HepG2 (cell line): ENCODE data around the gene SLC13A3. TPM values are rescaled to one million over a fixed set of nuclear protein-coding genes. Genes with fewer than 3 reads are reported as not detected.
A peak's percentile ranks its signal among the peaks of the same experiment; 100 is the strongest.

ENCODE experiments used
- ARID2 ChIP-seq: sonication (generic); formaldehyde crosslinking; IDR thresholded peaks from 2 replicates; pipeline ENCODE4 v1.8.1; 2022; ENCODE audit warnings: mild to moderate bottlenecking, missing genetic modification reagents, borderline replicate concordance
- ASH2L ChIP-seq: fragments of 300-600, 200-600 bp; sonication (generic); IDR thresholded peaks from 2 replicates; pipeline ENCODE4 v1.7.0; 2017; ENCODE audit warnings: low read depth, mild to moderate bottlenecking, moderate library complexity, mixed read lengths, low read length; ENCODE audit not compliant: insufficient read length
- ATF3 ChIP-seq: sonication (generic); formaldehyde crosslinking; IDR thresholded peaks from 2 replicates; pipeline ENCODE4 v1.4.0; 2020; ENCODE audit warnings: missing genetic modification reagents
- CTCF ChIP-seq: sonication (generic); formaldehyde crosslinking; IDR thresholded peaks from 2 replicates; pipeline ENCODE4 v1.5.0; 2020; ENCODE audit warnings: mild to moderate bottlenecking, missing genetic modification reagents, moderate library complexity
- HDAC1 ChIP-seq: sonication (generic); formaldehyde crosslinking; IDR thresholded peaks from 2 replicates; pipeline ENCODE4 v1.5.1; 2020; ENCODE audit warnings: mild to moderate bottlenecking, missing genetic modification reagents
- HNF1A ChIP-seq, 2 experiments: sonication (generic) in 1 of 2; formaldehyde crosslinking in 1 of 2; IDR thresholded peaks; 2 replicates each; pipeline versions ENCODE4 v1.4.0 to v1.6.1; 2016 to 2020; ENCODE audit warnings: borderline replicate concordance in 1 of 2, low read depth in 1 of 2, mild to moderate bottlenecking in 1 of 2, missing genetic modification reagents in 1 of 2
- HNF1B ChIP-seq: sonication (generic); formaldehyde crosslinking; IDR thresholded peaks from 2 replicates; pipeline ENCODE4 v1.5.1; 2020; ENCODE audit warnings: mild to moderate bottlenecking, moderate library complexity, missing genetic modification reagents
- KDM3A ChIP-seq: IDR thresholded peaks from 2 replicates; pipeline ENCODE4 v1.6.1; 2018; ENCODE audit warnings: low read depth, missing compliant biosample characterization
- NFYB ChIP-seq: sonication (generic); formaldehyde crosslinking; IDR thresholded peaks from 2 replicates; pipeline ENCODE4 v1.4.0; 2020; ENCODE audit warnings: missing genetic modification reagents
- RAD21 ChIP-seq: fragments of 450-650 bp; formaldehyde crosslinking; IDR thresholded peaks from 2 replicates; pipeline ENCODE4 v1.5.0; 2020; ENCODE audit warnings: mild to moderate bottlenecking
- SIN3A ChIP-seq: IDR thresholded peaks from 2 replicates; pipeline ENCODE4 v1.6.1; 2011; ENCODE audit warnings: low read depth, mild to moderate bottlenecking, control low read depth, low read length, borderline replicate concordance
- SP140L ChIP-seq: sonication (generic); formaldehyde crosslinking; IDR thresholded peaks from 2 replicates; pipeline ENCODE4 v1.4.0; 2020; ENCODE audit warnings: missing genetic modification reagents, borderline replicate concordance
- TGIF2 ChIP-seq: IDR thresholded peaks from 2 replicates; pipeline ENCODE4 v1.6.1; 2016; ENCODE audit warnings: control low read depth, missing compliant biosample characterization
- ZNF598 ChIP-seq: sonication (generic); formaldehyde crosslinking; IDR thresholded peaks from 2 replicates; pipeline ENCODE4 v1.5.1; 2020; ENCODE audit warnings: mild to moderate bottlenecking, missing genetic modification reagents, borderline replicate concordance
- ZNF605 ChIP-seq: sonication (generic); formaldehyde crosslinking; IDR thresholded peaks from 2 replicates; pipeline ENCODE4 v1.8.0; 2022; ENCODE audit warnings: mild to moderate bottlenecking, missing genetic modification reagents
- polyA plus RNA-seq, 8 experiments: library from polyadenylated mRNA; depleted of rRNA in 3 of 8; stranded (reverse) in 7 of 8; unstranded in 1 of 8; fragments of >200 nt; fragmentation: Illumina TruSeq in 4 of 8; extraction: Trizol in 4 of 8; gene quantifications; 2 replicates each; pipeline versions ENCODE4 v1.2.1 to v1.2.3, GENCODE V29; 2011 to 2016; ENCODE audit warnings: low read depth in 4 of 8, missing spikeins in 1 of 8, mixed read lengths in 1 of 8; ENCODE audit not compliant: insufficient read depth in 1 of 8
- total RNA-seq, 5 experiments: library from RNA; depleted of rRNA; stranded (reverse); fragments of >200 nt; fragmentation: Illumina TruSeq; extraction: Trizol; gene quantifications; 2 replicates each; pipeline ENCODE4 v1.2.3, GENCODE V29; 2016; ENCODE audit warnings: low read depth in 1 of 5
- TF ChIP-seq, protein P1 (sequence below): IDR thresholded peaks from 2 replicates; pipeline ENCODE4 v1.6.1; 2016; ENCODE audit warnings: mild to moderate bottlenecking
- TF ChIP-seq, protein P2 (sequence below): sonication (generic); formaldehyde crosslinking; IDR thresholded peaks from 2 replicates; pipeline ENCODE4 v1.9.0; 2022; ENCODE audit warnings: missing genetic modification reagents, mild to moderate bottlenecking, borderline replicate concordance

The SLC13A3 gene
- total and polyA plus RNA-seq, 2 of the 13 experiments (the other 11 are each of a cell fraction or from before 2014, with no cell fraction given): 66.5 to 76.0 TPM

DNA sequence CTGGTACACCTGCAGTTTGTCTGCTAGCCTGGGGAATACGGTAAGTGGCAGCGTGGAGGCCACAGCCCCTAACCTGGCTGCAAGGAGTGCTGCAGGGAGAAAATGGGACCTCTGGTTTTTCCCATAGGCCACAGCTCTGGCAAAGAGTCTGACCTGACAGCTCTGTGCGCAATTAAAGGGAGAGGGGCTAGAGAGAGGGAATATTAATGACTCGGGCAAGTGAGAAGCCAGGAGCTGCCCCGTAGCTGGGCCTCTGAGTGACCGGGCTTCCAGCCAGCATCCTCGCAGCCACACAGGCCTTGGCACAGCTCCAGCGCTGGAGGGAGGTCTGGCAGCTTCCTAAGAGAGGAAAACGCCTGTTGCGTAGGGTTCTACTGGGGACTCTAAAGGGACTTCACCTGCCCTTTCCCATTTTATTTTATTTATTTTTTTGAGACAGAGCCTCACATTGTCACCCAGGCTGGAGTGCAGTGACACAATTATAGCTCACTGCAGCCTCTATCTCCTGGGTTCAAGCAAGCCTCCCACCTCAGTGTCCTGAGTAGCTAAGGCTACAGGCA, 82.6 kb downstream of the SLC13A3 start (continued):
- TF ChIP-seq HNF1B (CRISPR knock-in tag): peak; percentile 55; the same call in 1 of the 2 replicates
- TF ChIP-seq ZNF605 (CRISPR knock-in tag): peak; percentile 74; the same call in 1 of the 2 replicates
- peak; percentile 85; the same call in 1 of the 2 replicates for TF ChIP-seq ZNF598 (CRISPR knock-in tag)
- TF ChIP-seq RAD21 (CRISPR knock-in tag): peak; percentile 39
- TF ChIP-seq ARID2 (CRISPR knock-in tag): no peak
- TF ChIP-seq CTCF (CRISPR knock-in tag): peak; percentile 30; the same call in 1 of the 2 replicates
- no peak for TF ChIP-seq SIN3A
- peak; percentile 67 for TF ChIP-seq ASH2L
- TF ChIP-seq, protein P1, sequence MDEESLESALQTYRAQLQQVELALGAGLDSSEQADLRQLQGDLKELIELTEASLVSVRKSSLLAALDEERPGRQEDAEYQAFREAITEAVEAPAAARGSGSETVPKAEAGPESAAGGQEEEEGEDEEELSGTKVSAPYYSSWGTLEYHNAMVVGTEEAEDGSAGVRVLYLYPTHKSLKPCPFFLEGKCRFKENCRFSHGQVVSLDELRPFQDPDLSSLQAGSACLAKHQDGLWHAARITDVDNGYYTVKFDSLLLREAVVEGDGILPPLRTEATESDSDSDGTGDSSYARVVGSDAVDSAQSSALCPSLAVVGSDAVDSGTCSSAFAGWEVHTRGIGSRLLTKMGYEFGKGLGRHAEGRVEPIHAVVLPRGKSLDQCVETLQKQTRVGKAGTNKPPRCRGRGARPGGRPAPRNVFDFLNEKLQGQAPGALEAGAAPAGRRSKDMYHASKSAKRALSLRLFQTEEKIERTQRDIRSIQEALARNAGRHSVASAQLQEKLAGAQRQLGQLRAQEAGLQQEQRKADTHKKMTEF (CRISPR knock-in tag): peak; percentile 53; the same call in 1 of the 2 replicates
- TF ChIP-seq NFYB (CRISPR knock-in tag): no peak
- peak; percentile 57; the same call in 1 of the 2 replicates for TF ChIP-seq HDAC1 (CRISPR knock-in tag)
- TF ChIP-seq SP140L: no peak
- no peak for TF ChIP-seq HNF1A (IDR thresholded peaks at IDR 0.05; ENCODE audit: low read depth)
- TF ChIP-seq HNF1A (CRISPR knock-in tag; IDR thresholded peaks at IDR 0.05; ENCODE audit: borderline replicate concordance): peak; percentile 26; the same call in 1 of the 2 replicates
- peak; percentile 16 for TF ChIP-seq TGIF2 (CRISPR knock-in tag)
- TF ChIP-seq KDM3A: no peak
- TF ChIP-seq, protein P2, sequence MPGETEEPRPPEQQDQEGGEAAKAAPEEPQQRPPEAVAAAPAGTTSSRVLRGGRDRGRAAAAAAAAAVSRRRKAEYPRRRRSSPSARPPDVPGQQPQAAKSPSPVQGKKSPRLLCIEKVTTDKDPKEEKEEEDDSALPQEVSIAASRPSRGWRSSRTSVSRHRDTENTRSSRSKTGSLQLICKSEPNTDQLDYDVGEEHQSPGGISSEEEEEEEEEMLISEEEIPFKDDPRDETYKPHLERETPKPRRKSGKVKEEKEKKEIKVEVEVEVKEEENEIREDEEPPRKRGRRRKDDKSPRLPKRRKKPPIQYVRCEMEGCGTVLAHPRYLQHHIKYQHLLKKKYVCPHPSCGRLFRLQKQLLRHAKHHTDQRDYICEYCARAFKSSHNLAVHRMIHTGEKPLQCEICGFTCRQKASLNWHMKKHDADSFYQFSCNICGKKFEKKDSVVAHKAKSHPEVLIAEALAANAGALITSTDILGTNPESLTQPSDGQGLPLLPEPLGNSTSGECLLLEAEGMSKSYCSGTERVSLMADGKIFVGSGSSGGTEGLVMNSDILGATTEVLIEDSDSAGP (CRISPR knock-in tag): peak; percentile 61; the same call in 1 of the 2 replicates
- TF ChIP-seq ATF3 (CRISPR knock-in tag): no peak
